ENCODE measurements around the gene TMEM270. TPM values are rescaled to one million over a fixed set of nuclear protein-coding genes. Genes with fewer than 3 reads are reported as not detected.

TMEM270 gene
- polyA plus RNA-seq, 4 donors: 0.08 TPM; not detected in 3

- no peak for DNase-seq (ENCODE audit: low read depth in 4 of 4, low spot score in 3 of 4)
Observed at GRCh38 chr7:73851410-73852338, 9.3 kb upstream of the TMEM270 start.

- no peak for DNase-seq (ENCODE audit: low read depth in 4 of 4, low spot score in 3 of 4)
Observed at GRCh38 chr7:73852500-73852899, 8.5 kb upstream of the TMEM270 start.

DNA sequence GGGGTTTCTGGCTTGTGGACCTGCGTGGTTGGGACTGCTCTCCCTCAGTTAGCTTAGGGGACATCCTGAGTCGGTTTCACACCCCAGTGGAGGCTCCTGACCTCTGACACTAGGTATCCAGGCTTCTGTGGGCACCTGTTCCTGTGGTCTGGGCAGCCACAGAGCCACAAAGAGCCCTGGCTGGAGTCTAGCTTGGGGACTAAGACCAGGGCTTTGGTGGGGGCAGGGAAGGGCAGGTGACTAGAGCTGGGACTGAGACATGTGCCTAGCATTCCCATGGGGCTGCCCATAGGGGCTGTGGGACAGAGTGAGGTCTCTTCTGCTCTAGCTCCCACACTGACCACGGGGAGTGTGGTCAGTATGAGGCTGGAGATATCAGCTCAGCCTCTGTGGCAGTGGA is 4.0 kb upstream of the TMEM270 start:
- no peak for DNase-seq (ENCODE audit: low read depth in 4 of 4, low spot score in 3 of 4)

GRCh38 chr7:73858807-73859206 is 2.2 kb upstream of the TMEM270 start:
- DNase-seq (ENCODE audit: low read depth in 4 of 4, low spot score in 3 of 4): no peak

GRCh38 chr7:73861305-73861704 is 346 bp downstream of the TMEM270 start:
- no peak for DNase-seq (ENCODE audit: low read depth in 4 of 4, low spot score in 3 of 4)

DNA sequence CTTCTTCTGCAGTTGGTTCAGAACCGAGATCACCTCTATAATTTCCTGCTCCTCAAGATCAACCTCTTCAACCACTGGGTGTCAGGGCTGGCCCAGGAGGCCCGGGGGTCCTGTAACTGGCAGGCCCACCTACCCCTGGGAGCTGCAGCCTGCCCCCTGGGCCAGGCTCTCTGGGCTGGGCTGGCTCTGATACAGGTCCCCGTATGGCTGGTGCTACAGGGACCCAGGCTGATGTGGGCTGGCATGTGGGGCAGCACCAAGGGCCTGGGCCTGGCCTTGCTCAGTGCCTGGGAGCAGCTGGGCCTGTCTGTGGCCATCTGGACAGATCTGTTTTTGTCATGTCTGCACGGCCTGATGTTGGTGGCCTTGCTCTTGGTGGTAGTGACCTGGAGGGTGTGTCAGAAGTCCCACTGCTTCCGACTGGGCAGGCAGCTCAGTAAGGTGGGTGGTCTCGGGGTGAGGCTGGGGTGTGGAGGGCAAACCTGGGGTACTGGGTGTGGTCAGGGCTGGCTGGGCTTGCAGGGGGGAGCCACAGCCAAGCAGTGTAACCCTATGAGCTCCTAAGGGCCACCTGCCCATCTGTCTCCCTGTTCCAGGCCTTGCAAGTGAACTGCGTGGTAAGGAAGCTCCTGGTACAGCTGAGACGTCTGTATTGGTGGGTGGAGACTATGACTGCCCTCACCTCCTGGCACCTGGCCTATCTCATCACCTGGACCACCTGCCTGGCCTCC is 4.2 kb downstream of the TMEM270 start:
- DNase-seq (ENCODE audit: low read depth in 4 of 4, low spot score in 3 of 4): no peak

DNA sequence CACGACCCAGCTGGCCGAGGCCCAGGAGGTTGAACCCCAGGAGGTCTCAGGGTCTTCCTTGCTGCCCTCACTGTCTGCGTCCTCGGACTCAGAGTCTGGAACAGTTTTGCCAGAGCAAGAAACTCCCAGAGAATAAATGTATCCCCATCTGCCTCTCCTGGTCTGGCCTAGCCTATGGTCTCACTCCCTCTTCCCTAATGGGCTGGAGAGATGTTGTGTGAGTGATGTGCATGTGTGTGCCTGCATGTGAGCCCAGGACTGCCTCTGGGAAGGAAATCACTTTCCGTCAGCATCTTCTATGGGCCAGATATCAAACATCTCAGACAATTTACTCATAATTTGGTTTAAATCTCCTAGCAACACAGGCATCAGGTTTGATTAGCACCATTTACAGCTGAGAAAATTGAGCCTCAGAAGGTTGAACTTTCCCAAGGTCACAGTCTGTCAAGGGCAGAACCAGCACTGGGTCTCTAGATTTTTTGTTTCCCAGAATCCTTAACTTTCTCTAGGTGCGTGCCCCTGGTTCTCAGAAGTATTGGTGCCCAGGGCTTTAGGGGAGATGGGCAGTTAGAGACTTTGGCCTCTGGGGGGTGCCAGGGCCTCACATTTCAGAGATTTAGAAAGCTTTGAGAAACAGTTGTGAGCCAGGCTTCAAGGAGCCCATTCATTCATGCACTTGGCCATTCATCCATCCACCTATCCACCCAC is 4.9 kb downstream of the TMEM270 start:
- DNase-seq (ENCODE audit: low read depth in 4 of 4, low spot score in 3 of 4): no peak

- DNase-seq (ENCODE audit: low read depth in 4 of 4, low spot score in 3 of 4): no peak
Observed at GRCh38 chr7:73866446-73866767, 5.4 kb downstream of the TMEM270 start.

DNA sequence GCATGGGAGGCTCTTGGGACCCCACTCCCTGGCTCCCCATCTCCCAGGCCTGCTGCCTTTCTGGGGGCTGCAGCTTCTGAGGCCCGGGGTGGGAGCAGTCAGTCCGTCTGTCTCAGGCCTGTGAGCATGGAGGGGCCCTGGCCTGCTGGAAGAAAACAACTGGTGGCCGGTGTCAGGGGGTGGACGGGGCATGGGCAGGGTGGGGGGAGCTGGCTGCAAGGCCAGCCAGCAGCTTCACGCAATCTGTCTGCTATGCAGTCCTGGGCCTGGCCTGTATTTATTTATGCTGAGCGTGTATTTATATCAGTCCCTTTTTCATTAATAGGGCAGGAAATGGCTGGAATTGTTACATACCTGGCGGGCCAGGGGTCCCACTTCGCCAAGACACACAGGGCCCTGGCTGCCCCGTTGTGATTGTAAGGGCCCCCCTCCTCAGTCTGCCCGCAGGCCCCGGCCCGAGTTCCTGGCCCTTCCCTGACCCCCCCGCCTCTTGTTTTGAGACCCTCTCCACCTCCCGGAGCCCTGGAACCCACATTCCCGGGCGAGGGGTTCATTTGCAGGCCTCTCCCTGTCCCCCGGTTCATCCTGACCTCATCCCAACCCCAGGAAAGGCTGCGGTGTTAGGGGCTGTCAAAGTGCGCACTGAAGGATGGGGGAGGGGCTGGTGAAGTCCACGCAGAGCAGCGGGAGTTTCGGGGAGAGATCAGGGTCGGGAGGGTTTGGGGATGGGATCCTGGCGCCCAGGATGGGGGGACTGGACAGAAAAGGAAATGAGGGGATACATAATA is 8.2 kb downstream of the TMEM270 start:
- no peak for DNase-seq (ENCODE audit: low read depth in 4 of 4, low spot score in 3 of 4)

DNA sequence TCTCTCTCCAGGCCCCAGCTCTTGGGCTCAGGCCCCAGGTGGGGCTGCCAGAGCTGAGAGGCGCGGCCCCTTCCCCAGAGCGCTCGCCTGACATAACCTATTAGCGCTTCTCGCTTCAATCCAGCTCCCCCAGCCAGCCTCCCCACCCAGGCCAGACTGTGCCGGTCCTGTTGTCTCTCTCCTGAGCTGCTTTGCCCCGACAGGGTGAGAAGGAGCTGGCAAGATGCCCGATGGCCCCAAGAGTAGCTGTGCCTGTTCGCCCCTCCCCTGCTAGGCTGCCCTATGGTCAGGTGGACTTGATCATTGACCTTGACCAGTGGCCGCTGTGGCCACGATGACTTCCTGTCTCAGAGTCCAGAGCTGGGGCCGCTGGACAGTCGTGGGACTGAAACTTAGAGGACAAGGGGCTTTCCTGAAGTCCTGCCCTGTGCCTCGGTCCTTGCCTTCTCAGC is 9.1 kb downstream of the TMEM270 start:
- DNase-seq (ENCODE audit: low read depth in 4 of 4, low spot score in 3 of 4): no peak

- DNase-seq (ENCODE audit: low read depth in 4 of 4, low spot score in 3 of 4): no peak
Observed at GRCh38 chr7:73871163-73872011, 10.4 kb downstream of the TMEM270 start.

- no peak for DNase-seq (ENCODE audit: low read depth in 4 of 4, low spot score in 3 of 4)
Observed at GRCh38 chr7:73872056-73872908, 11.3 kb downstream of the TMEM270 start.

DNA sequence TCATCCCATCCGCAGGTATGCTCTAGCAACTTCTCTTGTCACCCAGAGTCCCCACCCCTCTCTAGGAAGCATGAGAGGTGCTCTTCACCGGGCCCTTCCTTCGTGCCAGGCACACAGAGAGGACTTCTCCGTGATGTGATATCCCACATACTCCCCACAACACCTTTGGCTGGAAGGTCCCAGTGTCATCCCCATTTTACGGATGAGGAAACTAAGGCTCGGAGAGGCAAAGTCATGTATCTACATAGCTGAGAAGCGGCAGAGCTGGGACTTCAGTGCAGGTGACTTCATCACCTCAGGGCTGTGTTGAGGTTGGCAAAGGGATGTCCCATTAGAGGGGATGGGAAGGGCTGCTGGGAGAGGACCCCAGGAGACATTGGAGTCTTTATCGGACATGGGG is 15.4 kb downstream of the TMEM270 start:
- no peak for DNase-seq (ENCODE audit: low read depth in 4 of 4, low spot score in 3 of 4)

DNA sequence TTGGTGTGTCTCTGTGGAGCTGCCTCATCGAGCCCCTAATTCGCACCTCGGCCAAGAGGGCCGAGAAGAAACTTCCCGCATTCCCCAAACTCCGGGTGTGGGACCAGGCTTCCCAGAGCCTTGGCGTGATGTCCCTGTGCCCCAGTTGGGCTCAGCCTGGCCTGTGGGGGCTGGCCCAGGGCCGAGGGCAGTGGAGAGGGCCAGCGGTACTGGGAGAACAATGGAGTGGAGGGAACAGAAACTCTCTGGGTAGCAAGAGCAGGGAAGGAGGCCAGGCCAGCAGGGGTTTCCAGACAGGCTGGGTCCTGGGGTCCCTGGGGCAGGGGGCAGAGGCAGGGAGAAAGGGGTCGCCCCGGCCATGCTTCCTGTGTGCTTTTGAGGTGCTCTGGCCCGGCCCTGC is 16.0 kb downstream of the TMEM270 start:
- DNase-seq (ENCODE audit: low read depth in 4 of 4, low spot score in 3 of 4): no peak

DNA sequence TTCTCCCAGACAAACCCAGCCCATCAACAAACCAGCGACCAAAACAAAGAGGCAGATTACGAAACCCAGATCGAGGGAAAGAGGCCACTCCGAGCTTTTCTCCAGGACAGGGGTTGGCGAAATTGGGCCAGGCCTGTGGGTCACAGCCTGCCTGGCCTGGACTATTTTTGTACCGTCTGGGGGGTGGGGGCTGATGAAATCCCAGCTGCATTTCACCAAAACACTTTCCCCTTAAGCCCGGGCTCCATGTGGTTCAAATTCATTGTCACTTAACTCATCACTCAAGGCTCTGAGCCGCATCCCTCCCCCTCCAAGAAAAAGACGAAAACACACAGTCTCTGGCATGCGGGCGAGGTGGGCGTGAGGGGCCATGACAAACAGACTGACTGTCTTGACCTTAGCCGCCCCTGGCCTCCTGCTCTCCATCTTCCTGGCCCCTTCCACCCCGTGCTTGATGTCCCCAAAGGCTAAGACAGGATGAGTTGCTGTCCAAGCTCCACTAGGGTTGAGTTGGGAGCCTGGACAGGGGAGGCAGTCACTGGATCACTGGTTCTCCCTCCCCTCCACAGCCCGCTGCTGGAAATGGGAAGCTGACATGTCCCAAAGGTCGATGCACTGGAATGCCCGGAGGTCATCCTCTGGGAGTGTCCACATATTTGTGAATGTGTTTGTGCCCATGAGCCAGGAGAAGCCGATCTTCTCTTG is 19.2 kb downstream of the TMEM270 start:
- no peak for DNase-seq (ENCODE audit: low read depth in 4 of 4, low spot score in 3 of 4)

DNA sequence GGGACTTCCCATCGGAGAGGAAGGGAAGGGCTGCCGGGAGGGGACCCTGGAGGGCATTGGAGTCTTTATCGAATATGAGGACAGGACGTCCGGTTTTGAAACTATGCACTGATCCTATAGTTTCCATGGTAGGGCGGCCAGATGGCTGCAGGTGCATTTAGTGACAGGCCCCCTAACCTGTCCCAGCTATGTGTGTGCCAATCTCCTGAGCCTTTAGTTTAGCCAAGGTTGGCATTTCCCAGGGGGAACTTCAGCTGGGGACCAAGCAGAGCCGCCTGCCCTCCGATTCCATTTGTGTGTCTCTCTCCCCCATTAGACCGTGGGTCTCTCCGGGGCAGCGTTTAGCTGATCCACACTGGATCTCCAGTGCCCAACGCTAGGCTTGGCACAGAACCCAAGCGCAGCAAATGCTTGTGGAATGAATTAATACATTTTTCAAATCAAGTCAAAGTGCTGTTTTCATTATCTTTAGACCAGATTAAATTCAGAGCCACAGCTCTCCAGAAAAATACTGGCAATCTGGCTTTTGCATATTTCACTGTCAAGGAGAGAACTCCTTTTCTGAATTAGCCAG is 19.9 kb downstream of the TMEM270 start:
- no peak for DNase-seq (ENCODE audit: low read depth in 4 of 4, low spot score in 3 of 4)

GRCh38 chr7:73881352-73882046 is 20.5 kb downstream of the TMEM270 start:
- no peak for DNase-seq (ENCODE audit: low read depth in 4 of 4, low spot score in 3 of 4)
